Measurements from ENCODE around the gene GNAI3. TPM values are rescaled to one million over a fixed set of nuclear protein-coding genes. Genes with fewer than 3 reads are reported as not detected.

GNAI3 gene
- polyA plus RNA-seq, 3 donors, result 3.0 to 14.2 (median 10.4) TPM

DNA sequence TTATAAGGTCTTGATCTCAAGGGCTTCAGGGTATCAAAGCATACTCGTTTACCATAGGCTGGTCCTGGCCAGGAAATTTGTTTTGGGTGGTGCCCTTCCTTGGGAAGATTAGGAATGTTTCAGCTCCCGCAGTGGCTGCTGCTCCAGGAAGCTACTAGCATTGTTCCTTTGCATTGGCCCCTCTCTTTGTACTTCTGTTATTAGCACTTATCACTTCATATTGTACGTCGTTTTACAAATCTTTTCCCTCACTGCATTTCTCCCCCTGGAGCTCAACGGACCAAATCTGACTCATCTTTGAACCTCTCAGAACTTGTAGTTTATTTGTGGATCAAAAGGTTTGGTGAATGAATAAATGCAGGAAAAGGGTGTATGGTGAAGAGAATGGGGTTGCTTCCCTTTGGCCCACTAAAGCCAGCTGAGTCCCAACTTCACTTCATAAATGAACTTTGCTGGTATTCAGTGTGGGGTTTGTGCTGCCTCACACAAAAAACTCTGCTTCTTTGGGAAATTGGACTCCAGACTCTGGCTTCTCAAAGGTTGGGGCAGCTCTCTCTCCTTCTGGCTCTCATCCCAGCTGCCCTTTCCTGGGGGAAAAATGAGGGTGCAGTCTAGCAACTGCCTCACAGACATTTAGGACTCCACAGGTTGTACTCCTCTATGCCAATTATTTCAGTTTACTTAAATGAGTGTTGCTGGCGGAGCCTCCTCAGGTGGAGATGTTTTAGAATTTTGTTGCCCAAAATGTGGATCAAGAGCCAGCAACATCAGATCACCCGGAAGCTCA is 65.1 kb downstream of the GNAI3 start:
- no peaks in the 10 kb centered on the region for H3K9me3 ChIP-seq (replicated peaks in 1 of 2; ENCODE audit: control insufficient read depth in 1 of 2, insufficient read depth in 1 of 2, low read length in 2 of 2)
- no peak for DNase-seq
- peaks cover 0 to 2% (median 0%) of the 10 kb centered on the region in 7 donors for H3K9me3 Mint-ChIP-seq
- TF ChIP-seq, protein P1, sequence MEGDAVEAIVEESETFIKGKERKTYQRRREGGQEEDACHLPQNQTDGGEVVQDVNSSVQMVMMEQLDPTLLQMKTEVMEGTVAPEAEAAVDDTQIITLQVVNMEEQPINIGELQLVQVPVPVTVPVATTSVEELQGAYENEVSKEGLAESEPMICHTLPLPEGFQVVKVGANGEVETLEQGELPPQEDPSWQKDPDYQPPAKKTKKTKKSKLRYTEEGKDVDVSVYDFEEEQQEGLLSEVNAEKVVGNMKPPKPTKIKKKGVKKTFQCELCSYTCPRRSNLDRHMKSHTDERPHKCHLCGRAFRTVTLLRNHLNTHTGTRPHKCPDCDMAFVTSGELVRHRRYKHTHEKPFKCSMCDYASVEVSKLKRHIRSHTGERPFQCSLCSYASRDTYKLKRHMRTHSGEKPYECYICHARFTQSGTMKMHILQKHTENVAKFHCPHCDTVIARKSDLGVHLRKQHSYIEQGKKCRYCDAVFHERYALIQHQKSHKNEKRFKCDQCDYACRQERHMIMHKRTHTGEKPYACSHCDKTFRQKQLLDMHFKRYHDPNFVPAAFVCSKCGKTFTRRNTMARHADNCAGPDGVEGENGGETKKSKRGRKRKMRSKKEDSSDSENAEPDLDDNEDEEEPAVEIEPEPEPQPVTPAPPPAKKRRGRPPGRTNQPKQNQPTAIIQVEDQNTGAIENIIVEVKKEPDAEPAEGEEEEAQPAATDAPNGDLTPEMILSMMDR (IDR thresholded peaks at IDR 0.05), result no peak
- peaks cover 52 to 56% of the 10 kb centered on the region in 2 donors for H3K4me1 ChIP-seq (ENCODE audit: control insufficient read depth in 1 of 2, insufficient read depth in 2 of 2, low read length in 2 of 2)
- no peaks in the 10 kb centered on the region for H4K20me1 ChIP-seq (ENCODE audit: insufficient read depth, low read length)
- WGBS (ENCODE audit: insufficient coverage), result 100% methylated on average over 2 of the region's 7 CpGs
- H3K9ac ChIP-seq (ENCODE audit: insufficient read depth, low read length, poor library complexity, severe bottlenecking), result no peak overlapping the region
- H3K27ac ChIP-seq (ENCODE audit: low read depth in 1 of 2, low read length in 2 of 2), result peak overlapping the region in 1 of 2 donors; percentile 99
- no peaks in the 10 kb centered on the region for H3K27me3 ChIP-seq (ENCODE audit: control insufficient read depth in 2 of 2, insufficient read depth in 2 of 2, low read length in 2 of 2)
- peak overlapping the region in 4 of 7 donors; percentile 6 to 61 (median 30) for H3K27ac Mint-ChIP-seq
- peaks cover 4% of the 10 kb centered on the region for H3K79me2 ChIP-seq (ENCODE audit: insufficient read depth, low read length)
- peaks cover 0 to 5% of the 10 kb centered on the region in 2 donors for H3K36me3 Mint-ChIP-seq
- H2AFZ ChIP-seq (ENCODE audit: insufficient read depth, low read depth, low read length, poor library complexity, severe bottlenecking), result no peak overlapping the region
- H3K4me1 Mint-ChIP-seq, result peaks cover 69% of the 10 kb centered on the region
- H3K4me2 ChIP-seq (replicated peaks; ENCODE audit: extremely low read depth, low read length, poor library complexity, severe bottlenecking), result no peak overlapping the region
- no peak overlapping the region for H3K4me3 Mint-ChIP-seq
- peaks cover 0 to 1% (median 0%) of the 10 kb centered on the region in 3 donors for H3K27me3 Mint-ChIP-seq (ENCODE audit: low read depth in 3 of 3)
- no peaks in the 10 kb centered on the region for H3K36me3 ChIP-seq (replicated peaks in 1 of 2; ENCODE audit: control insufficient read depth in 1 of 2, insufficient read depth in 2 of 2, low read length in 2 of 2)
- intact Hi-C loops (cut with micrococcal nuclease), result no loop called here
- H3K4me3 ChIP-seq (replicated peaks in 1 of 3; ENCODE audit: low read depth in 2 of 3, low read length in 3 of 3), result no peak overlapping the region

DNA sequence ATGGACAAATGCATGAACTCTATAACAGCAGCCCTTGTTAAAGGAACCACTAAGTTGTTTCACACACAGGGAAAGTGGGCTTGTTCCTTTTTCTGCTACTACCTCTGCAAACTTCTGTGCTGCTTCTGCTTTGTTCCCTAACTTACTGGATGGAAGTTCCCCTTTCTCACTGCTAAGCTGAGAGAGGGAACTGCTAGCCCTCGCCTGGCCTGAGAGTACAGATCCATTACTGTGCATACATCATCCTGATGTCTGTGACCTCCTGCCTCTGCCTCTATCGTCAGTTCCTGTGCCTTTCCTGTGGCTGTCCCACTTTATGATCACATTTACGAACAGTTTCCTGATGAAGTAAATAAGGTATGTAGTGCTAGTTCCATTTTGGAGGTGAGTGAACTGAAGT is 67.5 kb downstream of the GNAI3 start:
- H3K36me3 Mint-ChIP-seq, result peaks cover 0 to 8% of the 10 kb centered on the region in 2 donors
- no peaks in the 10 kb centered on the region for H3K36me3 ChIP-seq (replicated peaks in 1 of 2; ENCODE audit: control insufficient read depth in 1 of 2, insufficient read depth in 2 of 2, low read length in 2 of 2)
- TF ChIP-seq, protein P1 (IDR thresholded peaks at IDR 0.05), result no peak
- peak overlapping the region in 1 of 3 experiments; percentile 55 for H3K4me3 ChIP-seq (replicated peaks in 1 of 3; ENCODE audit: low read depth in 2 of 3, low read length in 3 of 3)
- H3K27ac ChIP-seq (ENCODE audit: low read depth in 1 of 2, low read length in 2 of 2), result peak overlapping the region; percentile 90 to 99
- peak overlapping the region; percentile 54 for H3K4me2 ChIP-seq (replicated peaks; ENCODE audit: extremely low read depth, low read length, poor library complexity, severe bottlenecking)
- peaks cover 0 to 1% (median 0%) of the 10 kb centered on the region in 3 donors for H3K27me3 Mint-ChIP-seq (ENCODE audit: low read depth in 3 of 3)
- no peaks in the 10 kb centered on the region for H3K27me3 ChIP-seq (ENCODE audit: control insufficient read depth in 2 of 2, insufficient read depth in 2 of 2, low read length in 2 of 2)
- H3K9me3 Mint-ChIP-seq, result peaks cover 0 to 2% (median 2%) of the 10 kb centered on the region in 7 donors
- H3K27ac Mint-ChIP-seq, result peak overlapping the region; percentile 98 to 100 (median 99)
- H3K4me1 Mint-ChIP-seq, result peaks cover 68% of the 10 kb centered on the region
- 0% methylated on average over 2 of the region's 3 CpGs for WGBS (ENCODE audit: insufficient coverage)
- no peaks in the 10 kb centered on the region for H3K9me3 ChIP-seq (replicated peaks in 1 of 2; ENCODE audit: control insufficient read depth in 1 of 2, insufficient read depth in 1 of 2, low read length in 2 of 2)
- peak overlapping the region; percentile 65 to 83 for H3K4me3 Mint-ChIP-seq
- H3K4me1 ChIP-seq (ENCODE audit: control insufficient read depth in 1 of 2, insufficient read depth in 2 of 2, low read length in 2 of 2), result peaks cover 59 to 64% of the 10 kb centered on the region in 2 donors
- H4K20me1 ChIP-seq (ENCODE audit: insufficient read depth, low read length), result peaks cover under 1% of the 10 kb centered on the region
- peaks cover 17% of the 10 kb centered on the region for H3K79me2 ChIP-seq (ENCODE audit: insufficient read depth, low read length)
- DNase-seq, result peak; percentile 96 to 99 (median 98)
- no peak overlapping the region for H2AFZ ChIP-seq (ENCODE audit: insufficient read depth, low read depth, low read length, poor library complexity, severe bottlenecking)
- intact Hi-C loops (cut with micrococcal nuclease), result loop anchor here in 1 of 2 donors (5.0 kb wide), 1 partner anchor 206 kb away; no protein-coding TSS in a partner anchor
- H3K9ac ChIP-seq (ENCODE audit: insufficient read depth, low read length, poor library complexity, severe bottlenecking), result peak overlapping the region; percentile 51
